K562 (cell line): ENCODE measurements around the gene PPM1F. TPM values are rescaled to one million over a fixed set of nuclear protein-coding genes. Genes with fewer than 3 reads are reported as not detected.

Experiments used
- ATAC-seq: fragments of 200-7000 bp; cut with Tn5 transposase; 3 replicates; pipeline ENCODE4 v1.9.1; 2020; ENCODE audit warnings: moderate library complexity
- BruUV-seq: library from RNA; stranded (reverse); fragments of 400-500 nt; replicated peaks from 2 replicates; lab custom pipeline; 2021; lab: Mats Ljungman, UMichigan
- CTCF ChIA-PET: fragments of 300-600 bp; formaldehyde crosslinking; extraction: SDS; loops from one replicate; lab custom pipeline; 2021; ENCODE audit warnings: low intra/inter-chr PET ratio; lab: Yijun Ruan, JAX
- POLR2A ChIA-PET: fragments of 300-600, 350-650 bp; sonication (Branson Sonifier 250); formaldehyde crosslinking; extraction: SDS; loops from one replicate; lab custom pipeline; 2021; ENCODE audit warnings: antibody characterized with exemption, inconsistent platforms; lab: Yijun Ruan, JAX
- DNase-seq, 4 experiments: peaks; one replicate each; pipeline versions ENCODE4 v3.0.0 to v3.0.0-alpha.2; 2011 to 2018; ENCODE audit warnings: low spot score in 3 of 4, mixed read lengths in 3 of 4; ENCODE audit errors: extremely low read depth in 1 of 4
- FAIRE-seq: peaks from 2 replicates; lab custom pipeline; 2011; peaks lifted over from hg19 to GRCh38; lab: Jason Lieb, UNC
- H2AFZ ChIP-seq: 2 replicates; pipeline ENCODE4 v1.6.0; 2011; ENCODE audit warnings: low read depth, low read length, control low read depth, inconsistent platforms
- H3K27ac ChIP-seq: fragments of 200-600 bp; 3 replicates; pipeline ENCODE4 v1.8.0; 2011; ENCODE audit warnings: low read depth, mild to moderate bottlenecking, control low read depth, inconsistent platforms, low read length, moderate library complexity, mixed read lengths; ENCODE audit errors: extremely low read depth
- H3K27me3 ChIP-seq, 2 experiments: fragments of 300-600 bp in 1 of 2; 2 replicates in 1 of 2; 3 replicates in 1 of 2; pipeline versions ENCODE4 v1.6.0 to v1.8.0; 2011; ENCODE audit warnings: inconsistent platforms in 2 of 2, low read length in 2 of 2, mild to moderate bottlenecking in 1 of 2, mixed read lengths in 1 of 2, moderate library complexity in 1 of 2; ENCODE audit not compliant: control insufficient read depth in 2 of 2, insufficient read depth in 2 of 2
- H3K36me3 ChIP-seq: fragments of 300-600 bp; 3 replicates; pipeline ENCODE4 v1.8.0; 2011; ENCODE audit warnings: mild to moderate bottlenecking, low read length, inconsistent platforms; ENCODE audit not compliant: control insufficient read depth, insufficient read depth
- H3K4me1 ChIP-seq, 2 experiments: fragments of 200-600 bp in 1 of 2; replicated peaks in 1 of 2; 2 replicates in 1 of 2; 3 replicates in 1 of 2; pipeline versions ENCODE4 v1.5.1 to v1.8.0; 2011; ENCODE audit warnings: inconsistent platforms in 2 of 2, low read length in 2 of 2, mild to moderate bottlenecking in 1 of 2, mixed read lengths in 1 of 2, moderate library complexity in 1 of 2; ENCODE audit not compliant: control insufficient read depth in 2 of 2, insufficient read depth in 2 of 2
- H3K4me2 ChIP-seq: 2 replicates; pipeline ENCODE4 v1.6.1; 2011; ENCODE audit warnings: low read length, control low read depth, inconsistent platforms, mixed read lengths; ENCODE audit not compliant: insufficient read depth
- H3K4me3 ChIP-seq: fragments of 200-600 bp; sonication (generic), shearing (Covaris generic); 2 replicates; pipeline ENCODE4 v1.5.1; 2016; ENCODE audit warnings: control low read depth, inconsistent platforms
- H3K79me2 ChIP-seq: fragments of 200-600 bp; 3 replicates; pipeline ENCODE4 v1.8.0; 2011; ENCODE audit warnings: low read length, inconsistent platforms; ENCODE audit not compliant: control insufficient read depth, insufficient read depth
- H3K9ac ChIP-seq, 2 experiments: 2 replicates each; pipeline versions ENCODE4 v1.6.0 to v1.6.1; 2011; ENCODE audit warnings: low read depth in 2 of 2, low read length in 2 of 2, control low read depth in 1 of 2, inconsistent platforms in 1 of 2, mild to moderate bottlenecking in 1 of 2, mixed read lengths in 1 of 2; ENCODE audit not compliant: insufficient read depth in 1 of 2
- H3K9me1 ChIP-seq: one replicate; pipeline ENCODE4 v1.6.0; 2011; ENCODE audit warnings: inconsistent platforms, mild to moderate bottlenecking, low read length, moderate library complexity; ENCODE audit not compliant: control insufficient read depth, insufficient read depth
- H3K9me3 ChIP-seq: replicated peaks from 2 replicates; pipeline ENCODE4 v1.5.1; 2011; ENCODE audit warnings: low read depth, low read length, inconsistent platforms; ENCODE audit not compliant: control insufficient read depth, insufficient read depth
- H4K20me1 ChIP-seq: replicated peaks from 2 replicates; pipeline ENCODE4 v1.6.1; 2011; ENCODE audit warnings: low read length, inconsistent platforms, mixed read lengths; ENCODE audit not compliant: control insufficient read depth, insufficient read depth
- ATF1 ChIP-seq, 2 experiments: fragments of 450-650 bp in 1 of 2; IDR thresholded peaks; 2 replicates each; pipeline ENCODE4 v1.6.1; 2016; ENCODE audit warnings: missing compliant biosample characterization in 1 of 2, missing genetic modification characterization in 1 of 2
- CREB1 ChIP-seq, 2 experiments: sonication (generic) in 1 of 2; formaldehyde crosslinking in 1 of 2; IDR thresholded peaks; 2 replicates each; pipeline versions ENCODE4 v1.6.1 to v1.8.0; 2012 to 2022; ENCODE audit warnings: inconsistent platforms in 1 of 2, mild to moderate bottlenecking in 1 of 2, missing genetic modification reagents in 1 of 2, moderate library complexity in 1 of 2
- HNRNPLL ChIP-seq: fragments of 200-400 bp; formaldehyde crosslinking; IDR thresholded peaks from 2 replicates; pipeline ENCODE4 v1.6.1; 2017; ENCODE audit warnings: low read length, low read depth, mild to moderate bottlenecking; ENCODE audit not compliant: poor library complexity, severe bottlenecking
- JUND ChIP-seq, 2 experiments: IDR thresholded peaks; 2 replicates in 1 of 2; 3 replicates in 1 of 2; pipeline ENCODE4 v1.6.1; 2011; ENCODE audit warnings: borderline replicate concordance in 2 of 2, low read depth in 2 of 2, low read length in 2 of 2, improper control_type of control experiment in 1 of 2, missing biosample characterization in 1 of 2, missing genetic modification characterization in 1 of 2, missing genetic modification reagents in 1 of 2
- KAT2B ChIP-seq: IDR thresholded peaks from one replicate; pipeline ENCODE4 v1.6.1; 2012; ENCODE audit warnings: low read depth, mild to moderate bottlenecking, control low read depth, inconsistent platforms, low read length, moderate library complexity
- MYC ChIP-seq, 2 experiments: fragments of 250-450 bp in 1 of 2; sonication (Bioruptor Pico) in 1 of 2; IDR thresholded peaks; 2 replicates each; pipeline versions ENCODE4 v1.5.1 to v1.6.1; 2012 to 2021; ENCODE audit warnings: low read depth in 2 of 2, borderline replicate concordance in 1 of 2, improper control_type of control experiment in 1 of 2, low read length in 1 of 2, mild to moderate bottlenecking in 1 of 2, moderate library complexity in 1 of 2
- OTX1 ChIP-seq: fragments of 450-650 bp; formaldehyde crosslinking; IDR thresholded peaks from 2 replicates; pipeline ENCODE4 v1.4.0; 2022; ENCODE audit warnings: mild to moderate bottlenecking
- POLR2G ChIP-seq: fragments of 200-400 bp; formaldehyde crosslinking; IDR thresholded peaks from 2 replicates; pipeline ENCODE4 v1.6.1; 2017; ENCODE audit warnings: low read depth, mild to moderate bottlenecking, antibody characterized with exemption, low read length, moderate library complexity
- SETDB1 ChIP-seq: IDR thresholded peaks from one replicate; pipeline ENCODE4 v1.6.1; 2012; ENCODE audit warnings: low read length, control low read depth, inconsistent platforms
- SRSF3 ChIP-seq: fragments of 200-400 bp; formaldehyde crosslinking; IDR thresholded peaks from 2 replicates; pipeline ENCODE4 v1.6.1; 2016; ENCODE audit warnings: mild to moderate bottlenecking, low read length, moderate library complexity; ENCODE audit not compliant: insufficient read depth
- TCF15 ChIP-seq: fragments of 250-450 bp; sonication (Bioruptor Pico); IDR thresholded peaks from 2 replicates; pipeline ENCODE4 v1.8.0; 2022; ENCODE audit warnings: moderate library complexity, mild to moderate bottlenecking, inconsistent platforms
- TCF7 ChIP-seq: sonication (generic); IDR thresholded peaks from 2 replicates; pipeline ENCODE4 v1.6.1; 2016; ENCODE audit warnings: antibody characterized with exemption, borderline replicate concordance
- WGBS: fragments of 100-300 bp; shearing (Covaris generic); methylation state at CpG from one replicate; pipeline ENCODE4 v1.1.6; 2016; ENCODE audit warnings: low coverage, mixed read lengths; ENCODE audit not compliant: insufficient coverage; ENCODE audit errors: missing lambda C conversion rate; 5-methylcytosine and 5-hydroxymethylcytosine counted together
- in situ Hi-C: fragments of 300-500 bp; cut with MboI; formaldehyde crosslinking; loops from 4 replicates; pipeline ENCODE4 v1.15.0; 2018; ENCODE audit warnings: inconsistent platforms, mixed read lengths
- intact Hi-C: fragments of 100-400 bp; cut with micrococcal nuclease; formaldehyde crosslinking; loops from 2 replicates; pipeline ENCODE4 v1.14.2; 2022
- polyA plus RNA-seq, 8 experiments: library from polyadenylated mRNA; depleted of rRNA in 4 of 8; stranded (reverse) in 5 of 8; unstranded in 3 of 8; fragments of >200 nt; fragmentation: Nextera tagmentation in 2 of 8; fragmentation: Illumina TruSeq in 1 of 8; extraction: Ambion mirVana in 2 of 8; extraction: Trizol in 1 of 8; gene quantifications; 2 replicates each; pipeline versions ENCODE4 v1.2.1 to v1.2.3, GENCODE V29; 2011 to 2014; ENCODE audit warnings: inconsistent platforms in 1 of 8, missing spikeins in 1 of 8
- total RNA-seq, 7 experiments: library from RNA; depleted of rRNA in 6 of 7; stranded (reverse); fragments of >200 nt in 6 of 7; fragmentation: Illumina TruSeq in 2 of 7; extraction: Trizol in 2 of 7; gene quantifications; 2 replicates each; pipeline versions ENCODE4 v1.2.1 to v1.2.3, GENCODE V29; 2011 to 2021; ENCODE audit warnings: low replicate concordance in 1 of 7
- TF ChIP-seq, protein P1 (sequence below): fragments of 150-350 bp; conservative IDR thresholded peaks from 2 replicates; pipeline ENCODE4 v1.6.1; 2014; ENCODE audit warnings: low read length

Gene PPM1F
- total and polyA plus RNA-seq, 9 of the 15 experiments (the other 6 are each of a cell fraction or from before 2014, with no cell fraction given), result 2.1 to 159 (median 64.0) TPM

DNA sequence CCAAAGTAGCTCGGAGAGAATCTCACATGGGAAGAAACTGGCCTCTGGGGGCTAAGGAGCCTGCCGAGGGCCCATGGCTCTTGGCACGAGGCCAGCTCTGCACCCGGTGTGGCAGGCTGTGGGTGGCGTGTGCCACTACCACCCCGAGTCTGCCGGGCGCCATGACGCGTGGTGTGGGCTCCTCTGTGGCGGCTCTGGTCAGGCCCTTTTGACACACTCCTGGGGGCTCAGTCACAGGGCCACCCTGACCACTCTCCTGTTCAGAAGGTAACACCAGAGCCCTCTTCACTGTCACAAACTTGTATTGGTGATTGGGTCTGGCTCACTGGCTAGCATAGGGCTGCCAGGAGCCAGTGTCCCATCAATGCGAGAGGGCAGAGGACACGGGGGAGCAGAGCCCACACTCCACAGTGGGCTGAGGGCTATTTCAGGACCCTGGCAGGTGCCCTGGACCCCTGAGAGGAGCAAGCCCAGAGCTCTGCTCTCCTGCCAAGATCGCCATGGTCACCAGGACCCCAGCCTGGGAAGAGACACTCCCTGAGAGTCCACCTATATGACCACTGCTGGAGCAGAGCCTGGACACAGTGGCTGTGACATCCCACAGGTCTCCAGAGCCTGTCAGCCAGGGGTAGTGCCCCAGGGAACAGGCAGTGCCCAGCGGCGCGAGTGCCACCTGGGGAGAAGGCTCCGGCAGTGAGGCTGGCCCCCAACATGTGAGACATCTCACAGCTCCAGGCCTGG, 8.6 kb upstream of the PPM1F start (continued):
- TF ChIP-seq JUND (IDR thresholded peaks at IDR 0.05; ENCODE audit: borderline replicate concordance, low read depth, low read length) (no peak), JUND (tag; IDR thresholded peaks at IDR 0.05; ENCODE audit: borderline replicate concordance, low read depth, low read length) (no peak), TCF15 (CRISPR knock-in tag) (no peak), KAT2B (no peak), CREB1 (IDR thresholded peaks at IDR 0.05) (no peak), CREB1 (CRISPR knock-in tag; IDR thresholded peaks at IDR 0.05) (no peak), SRSF3 (0 out of 2 replicates have a peak, but pooled peaks have one; percentile 21), OTX1 (CRISPR knock-in tag) (no peak)

GRCh38 chr22:21960200-21961126, 7.8 kb upstream of the PPM1F start:
- H3K36me3 ChIP-seq, result peaks cover 73% of the 10 kb centered on the region
- BruUV-seq, result no TSS peak
- peak overlapping the region in 1 of 2 experiments; percentile 16; a peak in 2 of 4 replicates for H3K9ac ChIP-seq
- H3K27me3 ChIP-seq, result no peaks in the 10 kb centered on the region
- ChIA-PET POLR2A (interaction anchor here (0.6 to 15.7 kb wide), 14 partner anchors 10 to 1000 kb away, joined by 3 to 382 read pairs (median 4); partner anchors contain the start of genes PPIL2, PPM1F and TOP3B), CTCF (no interaction called here)
- no peaks in the 10 kb centered on the region for H3K9me3 ChIP-seq
- in situ Hi-C loops (no loop called here), intact Hi-C loops (no loop called here)
- no peaks in the 10 kb centered on the region for H3K79me2 ChIP-seq
- 81% methylated on average over 24 of the region's 24 CpGs for WGBS
- H4K20me1 ChIP-seq, result peaks cover 51% of the 10 kb centered on the region
- H3K4me2 ChIP-seq, result no peak overlapping the region
- DNase-seq (no peak), ATAC-seq (peak; percentile 13), FAIRE-seq (no peak)
- H2AFZ ChIP-seq, result no peak overlapping the region
- peaks cover 0 to 45% of the 10 kb centered on the region in 2 experiments; a peak in 2 of 5 replicates for H3K4me1 ChIP-seq
- H3K27ac ChIP-seq, result no peak overlapping the region
- no peak overlapping the region for H3K4me3 ChIP-seq
- peaks cover 9% of the 10 kb centered on the region for H3K9me1 ChIP-seq
- TF ChIP-seq, protein P1, sequence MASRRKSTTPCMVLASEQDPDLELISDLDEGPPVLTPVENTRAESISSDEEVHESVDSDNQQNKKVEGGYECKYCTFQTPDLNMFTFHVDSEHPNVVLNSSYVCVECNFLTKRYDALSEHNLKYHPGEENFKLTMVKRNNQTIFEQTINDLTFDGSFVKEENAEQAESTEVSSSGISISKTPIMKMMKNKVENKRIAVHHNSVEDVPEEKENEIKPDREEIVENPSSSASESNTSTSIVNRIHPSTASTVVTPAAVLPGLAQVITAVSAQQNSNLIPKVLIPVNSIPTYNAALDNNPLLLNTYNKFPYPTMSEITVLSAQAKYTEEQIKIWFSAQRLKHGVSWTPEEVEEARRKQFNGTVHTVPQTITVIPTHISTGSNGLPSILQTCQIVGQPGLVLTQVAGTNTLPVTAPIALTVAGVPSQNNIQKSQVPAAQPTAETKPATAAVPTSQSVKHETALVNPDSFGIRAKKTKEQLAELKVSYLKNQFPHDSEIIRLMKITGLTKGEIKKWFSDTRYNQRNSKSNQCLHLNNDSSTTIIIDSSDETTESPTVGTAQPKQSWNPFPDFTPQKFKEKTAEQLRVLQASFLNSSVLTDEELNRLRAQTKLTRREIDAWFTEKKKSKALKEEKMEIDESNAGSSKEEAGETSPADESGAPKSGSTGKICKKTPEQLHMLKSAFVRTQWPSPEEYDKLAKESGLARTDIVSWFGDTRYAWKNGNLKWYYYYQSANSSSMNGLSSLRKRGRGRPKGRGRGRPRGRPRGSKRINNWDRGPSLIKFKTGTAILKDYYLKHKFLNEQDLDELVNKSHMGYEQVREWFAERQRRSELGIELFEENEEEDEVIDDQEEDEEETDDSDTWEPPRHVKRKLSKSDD, result 0 out of 2 replicates have a peak, but pooled peaks have one; percentile 15
- peak; percentile 78 for TF ChIP-seq POLR2G
- no peak for TF ChIP-seq MYC (IDR thresholded peaks at IDR 0.05; ENCODE audit: low read depth, low read length)
- peak; percentile 56; the same call in 1 of the 2 replicates for TF ChIP-seq MYC (CRISPR knock-in tag; IDR thresholded peaks at IDR 0.05; ENCODE audit: borderline replicate concordance, low read depth)
- TF ChIP-seq SETDB1, result peak; percentile 46
- no peak for TF ChIP-seq ATF1 (CRISPR knock-in tag; IDR thresholded peaks at IDR 0.05)
- no peak for TF ChIP-seq ATF1 (tag; IDR thresholded peaks at IDR 0.05)
- peak; percentile 66; the same call in 1 of the 2 replicates for TF ChIP-seq TCF7
- TF ChIP-seq HNRNPLL, result peak; percentile 9
